Measurements from ENCODE around the gene AKR7A2.

The AKR7A2 gene

GRCh38 chr1:19342894-19343616 lies 31.1 kb upstream of the AKR7A2 start:
- no peak for DNase-seq

GRCh38 chr1:19342062-19342750 lies 30.3 kb upstream of the AKR7A2 start:
- no peak for DNase-seq

- peak; percentile 80 for DNase-seq
Observed at GRCh38 chr1:19341201-19342061, 29.5 kb upstream of the AKR7A2 start.

GRCh38 chr1:19340387-19340937 lies 28.5 kb upstream of the AKR7A2 start:
- DNase-seq, result no peak

GRCh38 chr1:19339214-19339861 lies 27.4 kb upstream of the AKR7A2 start:
- no peak for DNase-seq

GRCh38 chr1:19338323-19338762 lies 26.4 kb upstream of the AKR7A2 start:
- DNase-seq, result no peak

- no peak for DNase-seq
Observed at GRCh38 chr1:19337289-19337688, 25.3 kb upstream of the AKR7A2 start.

- peak; percentile 26 for DNase-seq
Observed at GRCh38 chr1:19336543-19336942, 24.6 kb upstream of the AKR7A2 start.

GRCh38 chr1:19333587-19334354 lies 21.8 kb upstream of the AKR7A2 start:
- DNase-seq, result no peak

GRCh38 chr1:19332832-19333231 lies 20.9 kb upstream of the AKR7A2 start:
- no peak for DNase-seq

- DNase-seq, result no peak
Observed at GRCh38 chr1:19331262-19331878, 19.4 kb upstream of the AKR7A2 start.

- no peak for DNase-seq
Observed at GRCh38 chr1:19330449-19331135, 18.6 kb upstream of the AKR7A2 start.

GRCh38 chr1:19329611-19330010 lies 17.7 kb upstream of the AKR7A2 start:
- DNase-seq, result no peak

GRCh38 chr1:19329188-19329587 lies 17.2 kb upstream of the AKR7A2 start:
- DNase-seq, result no peak

- DNase-seq, result no peak
Observed at GRCh38 chr1:19328486-19328885, 16.5 kb upstream of the AKR7A2 start.

- no peak for DNase-seq
Observed at GRCh38 chr1:19327736-19328135, 15.8 kb upstream of the AKR7A2 start.

GRCh38 chr1:19327301-19327700 lies 15.4 kb upstream of the AKR7A2 start:
- DNase-seq, result no peak

GRCh38 chr1:19326748-19327065 lies 14.8 kb upstream of the AKR7A2 start:
- no peak for DNase-seq

GRCh38 chr1:19325958-19326747 lies 14.2 kb upstream of the AKR7A2 start:
- DNase-seq, result no peak

GRCh38 chr1:19325368-19325957 lies 13.5 kb upstream of the AKR7A2 start:
- no peak for DNase-seq

Data from activated CD4-positive, alpha-beta T cell treated with anti-CD3 and anti-CD28 coated beads, Interleukin-2, amount 50 U/mL, for 16 hours (primary cell).